Esophagus squamous epithelium (tissue), 4 donors: Measurements from ENCODE around the gene CFAP43.

Experiments used
- CTCF ChIP-seq, 6 experiments: fragments of 450-650 bp in 4 of 6; fragments of 200-600 bp in 2 of 6; sonication (generic) in 2 of 6; IDR thresholded peaks; one replicate each; pipeline ENCODE4 v1.5.1; 2016 to 2019; ENCODE audit warnings: antibody characterized with exemption in 6 of 6, mild to moderate bottlenecking in 4 of 6, moderate library complexity in 4 of 6
- POLR2A ChIP-seq, 4 donors: fragments of 450-650 bp; IDR thresholded peaks; one replicate each; pipeline ENCODE4 v1.6.1; 2017; ENCODE audit warnings: antibody characterized with exemption in 4 of 4, mild to moderate bottlenecking in 4 of 4, moderate library complexity in 3 of 4

GRCh38 chr10:104146882-104147281, 85.3 kb downstream of the CFAP43 start:
- no peak for TF ChIP-seq CTCF (IDR thresholded peaks at IDR 0.05)
- no peak for TF ChIP-seq POLR2A (IDR thresholded peaks at IDR 0.05)
